Stimulated activated CD4-positive, alpha-beta T cell treated with anti-CD3 and anti-CD28 coated beads, Interleukin-4, amount 100 ng/mL, for 4 hours (primary cell): ENCODE data around the gene AP3B1.
"Not testable (repeated sequence)": the region's sequence is repeated elsewhere in the genome, so short reads cannot be mapped to it uniquely, and the experiment has no call there.

Experiments
- DNase-seq, 2 experiments: peaks; one replicate each; pipeline ENCODE4 v3.0.0-alpha.2; 2020

AP3B1 gene

GRCh38 chr5:78060421-78060820 is 234.1 kb downstream of the AP3B1 start:
- no peak for DNase-seq

- no peak for DNase-seq
Measured at GRCh38 chr5:78058625-78059024, 235.9 kb downstream of the AP3B1 start.

- DNase-seq: no peak
Measured at GRCh38 chr5:78056901-78057514, 237.5 kb downstream of the AP3B1 start.

- no peak for DNase-seq
Measured at GRCh38 chr5:78056053-78056452, 238.4 kb downstream of the AP3B1 start.

GRCh38 chr5:78050888-78051287 is 243.6 kb downstream of the AP3B1 start:
- DNase-seq: no peak

GRCh38 chr5:78046823-78047222 is 247.7 kb downstream of the AP3B1 start:
- DNase-seq: not testable (repeated sequence)

- no peak for DNase-seq
Measured at GRCh38 chr5:78046006-78046405, 248.5 kb downstream of the AP3B1 start.

GRCh38 chr5:78041805-78042204 is 252.7 kb downstream of the AP3B1 start:
- no peak for DNase-seq

GRCh38 chr5:78025540-78025939 is 269.0 kb downstream of the AP3B1 start:
- DNase-seq: no peak

GRCh38 chr5:78019744-78020143 is 274.8 kb downstream of the AP3B1 start:
- DNase-seq: no peak

GRCh38 chr5:78016863-78017529 is 277.5 kb downstream of the AP3B1 start:
- no peak for DNase-seq

- no peak for DNase-seq
Measured at GRCh38 chr5:78009937-78010527, 284.5 kb downstream of the AP3B1 start.

- DNase-seq: no peak
Measured at GRCh38 chr5:78008356-78008967, 286.0 kb downstream of the AP3B1 start.

- DNase-seq: no peak
Measured at GRCh38 chr5:78007233-78007632, 287.3 kb downstream of the AP3B1 start.

- no peak for DNase-seq
Measured at GRCh38 chr5:78006449-78006848, 288.0 kb downstream of the AP3B1 start.

- DNase-seq: no peak
Measured at GRCh38 chr5:78005021-78005785, 289.3 kb downstream of the AP3B1 start.

GRCh38 chr5:78004559-78004958 is 289.9 kb downstream of the AP3B1 start:
- no peak for DNase-seq

- DNase-seq: no peak
Measured at GRCh38 chr5:78003919-78004318, 290.6 kb downstream of the AP3B1 start.

- no peak for DNase-seq
Measured at GRCh38 chr5:78003450-78003849, 291.0 kb downstream of the AP3B1 start.

- DNase-seq: no peak
Measured at GRCh38 chr5:78002690-78003089, 291.8 kb downstream of the AP3B1 start.

GRCh38 chr5:78001197-78001596 is 293.3 kb downstream of the AP3B1 start:
- no peak for DNase-seq

GRCh38 chr5:78000191-78000590 is 294.3 kb downstream of the AP3B1 start:
- no peak for DNase-seq

GRCh38 chr5:77999399-77999798 is 295.1 kb downstream of the AP3B1 start:
- no peak for DNase-seq
